Measurements from ENCODE around the gene MAML2. TPM values are rescaled to one million over a fixed set of nuclear protein-coding genes. Genes with fewer than 3 reads are reported as not detected.

The MAML2 gene
- total RNA-seq, 4 donors from 2014 or later, result 20.0 to 33.7 (median 23.2) TPM

DNA sequence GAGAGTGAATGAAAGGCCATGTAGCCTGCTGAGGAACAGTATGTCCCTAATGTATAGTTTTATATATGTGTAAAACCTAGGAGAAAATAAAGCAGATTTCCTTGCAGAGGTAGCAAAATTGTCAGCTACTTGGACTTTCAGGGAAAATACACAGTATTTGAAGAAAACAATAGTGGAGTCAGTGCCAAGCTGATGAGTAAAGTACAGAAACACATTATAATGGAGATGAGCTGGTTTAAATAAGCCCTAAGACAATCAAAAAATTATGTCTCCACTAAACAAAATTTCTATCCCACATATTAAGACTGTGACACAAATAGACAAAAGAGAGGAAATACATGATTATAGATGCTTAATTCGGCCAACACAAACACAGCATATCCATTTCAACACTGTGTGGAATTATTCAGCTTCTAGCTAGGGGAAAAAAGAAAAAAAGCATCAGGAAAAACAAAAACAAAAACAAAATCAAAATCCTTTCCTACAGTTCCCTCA, 75.9 kb downstream of the MAML2 start:
- H3K4me3 ChIP-seq, result no peak overlapping the region
- 62% methylated on average over 1 of the region's 1 CpG for WGBS
- peaks cover 27 to 51% (median 39%) of the 10 kb centered on the region in 4 donors for H3K4me1 ChIP-seq
- no peak for DNase-seq (ENCODE audit: extremely low spot score)
- peak overlapping the region in 2 of 4 donors; percentile 42 to 45 for H3K27ac ChIP-seq (replicated peaks in 1 of 4)
- no peaks in the 10 kb centered on the region for H3K27me3 ChIP-seq
- intact Hi-C loops (cut with DNase I), result loop anchor here (5.0 kb wide), 1 partner anchor 65 kb away; no protein-coding TSS in a partner anchor
- peaks cover 0 to 6% (median 0%) of the 10 kb centered on the region in 4 donors for H3K36me3 ChIP-seq
- no peak for TF ChIP-seq POLR2AphosphoS5 (IDR thresholded peaks at IDR 0.05)
- TF ChIP-seq POLR2A (IDR thresholded peaks at IDR 0.05; ENCODE audit: low read depth), result no peak
- TF ChIP-seq, protein P1, sequence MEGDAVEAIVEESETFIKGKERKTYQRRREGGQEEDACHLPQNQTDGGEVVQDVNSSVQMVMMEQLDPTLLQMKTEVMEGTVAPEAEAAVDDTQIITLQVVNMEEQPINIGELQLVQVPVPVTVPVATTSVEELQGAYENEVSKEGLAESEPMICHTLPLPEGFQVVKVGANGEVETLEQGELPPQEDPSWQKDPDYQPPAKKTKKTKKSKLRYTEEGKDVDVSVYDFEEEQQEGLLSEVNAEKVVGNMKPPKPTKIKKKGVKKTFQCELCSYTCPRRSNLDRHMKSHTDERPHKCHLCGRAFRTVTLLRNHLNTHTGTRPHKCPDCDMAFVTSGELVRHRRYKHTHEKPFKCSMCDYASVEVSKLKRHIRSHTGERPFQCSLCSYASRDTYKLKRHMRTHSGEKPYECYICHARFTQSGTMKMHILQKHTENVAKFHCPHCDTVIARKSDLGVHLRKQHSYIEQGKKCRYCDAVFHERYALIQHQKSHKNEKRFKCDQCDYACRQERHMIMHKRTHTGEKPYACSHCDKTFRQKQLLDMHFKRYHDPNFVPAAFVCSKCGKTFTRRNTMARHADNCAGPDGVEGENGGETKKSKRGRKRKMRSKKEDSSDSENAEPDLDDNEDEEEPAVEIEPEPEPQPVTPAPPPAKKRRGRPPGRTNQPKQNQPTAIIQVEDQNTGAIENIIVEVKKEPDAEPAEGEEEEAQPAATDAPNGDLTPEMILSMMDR (IDR thresholded peaks at IDR 0.05), result no peak
- TF ChIP-seq EP300 (IDR thresholded peaks at IDR 0.05), result no peak
- no peaks in the 10 kb centered on the region for H3K9me3 ChIP-seq

GRCh38 chr11:96265972-96266371, 77.0 kb downstream of the MAML2 start:
- H3K27me3 ChIP-seq, result no peaks in the 10 kb centered on the region
- DNase-seq (ENCODE audit: extremely low spot score), result no peak
- no peaks in the 10 kb centered on the region for H3K9me3 ChIP-seq
- no peak for TF ChIP-seq EP300 (IDR thresholded peaks at IDR 0.05)
- TF ChIP-seq POLR2A (IDR thresholded peaks at IDR 0.05; ENCODE audit: low read depth), result no peak
- no peak for TF ChIP-seq POLR2AphosphoS5 (IDR thresholded peaks at IDR 0.05)
- TF ChIP-seq, protein P1 (IDR thresholded peaks at IDR 0.05), result no peak
- H3K4me3 ChIP-seq, result no peak overlapping the region
- H3K4me1 ChIP-seq, result peaks cover 27 to 51% (median 39%) of the 10 kb centered on the region in 4 donors
- H3K36me3 ChIP-seq, result peaks cover 0 to 4% (median 0%) of the 10 kb centered on the region in 4 donors
- WGBS, result 88% methylated on average over 9 of the region's 9 CpGs
- no peak overlapping the region for H3K27ac ChIP-seq (replicated peaks in 1 of 4)
- intact Hi-C loops (cut with DNase I), result loop anchor here (5.0 kb wide), 1 partner anchor 66 kb away; no protein-coding TSS in a partner anchor

DNA sequence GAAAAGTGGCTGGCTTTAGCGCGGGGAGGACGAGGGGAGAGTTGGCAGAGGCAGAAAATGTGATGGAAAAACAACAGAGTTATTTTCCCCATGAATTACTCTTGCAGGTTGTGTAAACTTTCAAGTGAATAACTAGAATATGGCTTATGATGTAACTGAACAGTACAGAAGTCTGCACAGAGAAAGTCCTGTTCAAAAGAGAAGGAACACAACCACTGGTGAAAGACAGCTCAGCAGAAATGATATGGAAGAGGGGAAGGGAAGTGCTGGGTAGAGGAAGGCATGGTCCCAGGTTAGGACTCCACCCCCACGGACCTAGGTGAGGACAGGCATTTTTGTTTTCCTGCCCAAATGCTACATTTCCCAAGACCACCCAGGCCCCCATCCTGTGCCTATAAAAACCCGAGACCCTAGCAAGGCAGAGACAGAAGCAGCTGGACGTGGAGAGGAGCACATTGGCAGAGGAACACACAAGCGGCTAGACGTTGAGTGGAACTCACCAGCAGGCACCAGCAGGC, 77.7 kb downstream of the MAML2 start:
- no peak overlapping the region for H3K4me3 ChIP-seq
- H3K36me3 ChIP-seq, result no peaks in the 10 kb centered on the region
- H3K9me3 ChIP-seq, result no peaks in the 10 kb centered on the region
- WGBS, result 78% methylated on average over 5 of the region's 8 CpGs
- intact Hi-C loops (cut with DNase I), result loop anchor here (5.0 kb wide), 1 partner anchor 67 kb away; no protein-coding TSS in a partner anchor
- H3K27me3 ChIP-seq, result no peaks in the 10 kb centered on the region
- DNase-seq (ENCODE audit: extremely low spot score), result no peak
- H3K4me1 ChIP-seq, result peaks cover 28 to 53% (median 39%) of the 10 kb centered on the region in 4 donors
- H3K27ac ChIP-seq (replicated peaks in 1 of 4), result peak overlapping the region in 3 of 4 donors; percentile 25 to 61 (median 27)
- TF ChIP-seq EP300 (IDR thresholded peaks at IDR 0.05) (no peak), POLR2AphosphoS5 (IDR thresholded peaks at IDR 0.05) (no peak), POLR2A (IDR thresholded peaks at IDR 0.05; ENCODE audit: low read depth) (no peak)
- TF ChIP-seq, protein P1 (IDR thresholded peaks at IDR 0.05), result no peak

DNA sequence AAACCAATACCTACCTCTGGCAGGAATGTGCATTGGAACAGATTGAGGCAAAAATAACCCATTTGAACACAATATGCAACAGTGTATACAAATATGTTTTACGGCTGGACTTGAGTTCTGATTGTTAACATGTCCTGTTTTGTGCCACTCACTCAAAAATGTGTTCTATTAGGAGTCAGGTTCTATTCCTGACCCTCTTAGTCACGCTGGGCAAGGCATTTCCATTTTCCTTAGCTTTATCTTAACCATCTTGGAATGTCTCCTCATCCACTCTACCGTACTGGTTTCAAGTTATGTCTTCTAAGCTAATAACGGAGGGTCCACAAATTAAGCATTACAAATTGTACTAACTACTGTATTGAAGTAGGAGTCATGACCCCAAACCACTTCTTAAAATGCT, 78.6 kb downstream of the MAML2 start:
- no peaks in the 10 kb centered on the region for H3K36me3 ChIP-seq
- H3K27me3 ChIP-seq, result no peaks in the 10 kb centered on the region
- peaks cover 35 to 62% (median 41%) of the 10 kb centered on the region in 4 donors for H3K4me1 ChIP-seq
- H3K27ac ChIP-seq (replicated peaks in 1 of 4), result peak overlapping the region in 2 of 4 donors; percentile 48 to 61
- H3K9me3 ChIP-seq, result no peaks in the 10 kb centered on the region
- intact Hi-C loops (cut with DNase I), result no loop called here
- TF ChIP-seq, protein P1 (IDR thresholded peaks at IDR 0.05), result no peak
- TF ChIP-seq POLR2AphosphoS5 (IDR thresholded peaks at IDR 0.05) (no peak), EP300 (IDR thresholded peaks at IDR 0.05) (no peak), POLR2A (IDR thresholded peaks at IDR 0.05; ENCODE audit: low read depth) (no peak)
- WGBS, result 78% methylated on average over 4 of the region's 4 CpGs
- H3K4me3 ChIP-seq, result no peak overlapping the region
- DNase-seq (ENCODE audit: extremely low spot score), result no peak

Measured in esophagus muscularis mucosa (tissue), 4 donors.